ENCODE measurements around the gene CRHR1.

The CRHR1 gene

DNA sequence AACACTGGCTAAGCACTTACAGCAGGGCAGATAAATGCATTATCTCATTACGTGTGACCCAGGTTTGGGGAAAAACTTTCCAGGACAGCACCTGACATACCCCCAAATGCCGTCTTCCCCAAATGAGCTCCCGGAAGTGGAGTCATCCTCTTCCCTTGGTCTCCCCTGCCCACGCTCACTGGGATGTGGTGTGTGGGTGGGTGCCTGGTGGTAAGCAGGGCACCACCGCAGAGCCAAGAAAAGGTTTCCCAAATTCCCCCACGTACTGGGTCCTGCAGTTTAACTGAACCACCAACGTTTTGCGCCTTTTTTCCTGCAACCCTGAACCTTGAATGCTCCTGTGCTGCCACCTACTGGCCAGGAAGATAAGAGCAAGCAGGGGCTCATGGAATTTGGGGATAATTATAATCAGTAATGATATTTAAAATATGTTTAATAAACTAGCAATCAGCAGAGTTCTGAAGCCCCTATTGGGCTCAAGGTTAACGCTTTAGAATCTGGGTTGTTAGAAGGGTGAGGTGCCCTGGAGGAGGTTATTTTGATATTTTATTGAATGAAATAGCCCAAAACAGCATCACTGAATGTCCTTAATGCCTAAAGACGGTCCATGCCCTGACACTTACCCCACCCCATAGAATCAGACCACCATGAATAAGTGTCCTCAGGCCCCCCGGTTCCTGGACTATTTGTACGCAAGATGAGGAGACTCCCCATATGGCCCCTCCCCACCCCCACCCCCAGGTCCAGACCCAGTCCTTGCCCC lies 68.6 kb downstream of the CRHR1 start (continued):
- TF ChIP-seq TCF7L2 (IDR thresholded peaks at IDR 0.05; ENCODE audit: borderline replicate concordance, low read depth, low read length) (no peak), ZNF146 (tag by site-specific recombination; IDR thresholded peaks at IDR 0.05) (no peak), ZNF394 (tag by site-specific recombination; IDR thresholded peaks at IDR 0.05; ENCODE audit: borderline replicate concordance) (no peak), ZNF148 (tag by site-specific recombination; IDR thresholded peaks at IDR 0.05; ENCODE audit: borderline replicate concordance) (no peak), ZSCAN4 (tag by site-specific recombination; IDR thresholded peaks at IDR 0.05) (no peak), ZNF830 (tag by site-specific recombination; IDR thresholded peaks at IDR 0.05; ENCODE audit: low read depth) (no peak), ZSCAN18 (tag by site-specific recombination; IDR thresholded peaks at IDR 0.05) (no peak), EGR2 (tag by site-specific recombination; IDR thresholded peaks at IDR 0.05; ENCODE audit: low read depth) (peak; percentile 66), ZNF692 (tag by site-specific recombination; IDR thresholded peaks at IDR 0.05) (no peak), ZNF596 (tag by site-specific recombination; IDR thresholded peaks at IDR 0.05) (no peak), ZBTB21 (tag by site-specific recombination; IDR thresholded peaks at IDR 0.05) (no peak), ZNF777 (tag by site-specific recombination; IDR thresholded peaks at IDR 0.05; ENCODE audit: borderline replicate concordance) (no peak), ZNF366 (tag by site-specific recombination; conservative IDR thresholded peaks at IDR 0.05) (no peak), ZNF155 (tag by site-specific recombination; IDR thresholded peaks at IDR 0.05) (no peak), ZNF16 (tag by site-specific recombination; IDR thresholded peaks at IDR 0.05; ENCODE audit: low read depth) (no peak), ZNF791 (tag by site-specific recombination; IDR thresholded peaks at IDR 0.05) (no peak), ZNF23 (tag by site-specific recombination; IDR thresholded peaks at IDR 0.05; ENCODE audit: borderline replicate concordance) (no peak), ZNF658 (tag by site-specific recombination; IDR thresholded peaks at IDR 0.05) (no peak), ZNF626 (tag by site-specific recombination; IDR thresholded peaks at IDR 0.05) (no peak), TRIM28 (IDR thresholded peaks at IDR 0.05; ENCODE audit: borderline replicate concordance, low read length) (no peak)
- TF ChIP-seq, protein P1, sequence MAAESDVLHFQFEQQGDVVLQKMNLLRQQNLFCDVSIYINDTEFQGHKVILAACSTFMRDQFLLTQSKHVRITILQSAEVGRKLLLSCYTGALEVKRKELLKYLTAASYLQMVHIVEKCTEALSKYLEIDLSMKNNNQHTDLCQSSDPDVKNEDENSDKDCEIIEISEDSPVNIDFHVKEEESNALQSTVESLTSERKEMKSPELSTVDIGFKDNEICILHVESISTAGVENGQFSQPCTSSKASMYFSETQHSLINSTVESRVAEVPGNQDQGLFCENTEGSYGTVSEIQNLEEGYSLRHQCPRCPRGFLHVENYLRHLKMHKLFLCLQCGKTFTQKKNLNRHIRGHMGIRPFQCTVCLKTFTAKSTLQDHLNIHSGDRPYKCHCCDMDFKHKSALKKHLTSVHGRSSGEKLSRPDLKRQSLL (tag by site-specific recombination; IDR thresholded peaks at IDR 0.05) = no peak
